Peyer's patch (tissue), 4 donors: ENCODE results near the gene HOXD9. TPM values are rescaled to one million over a fixed set of nuclear protein-coding genes. Genes with fewer than 3 reads are reported as not detected.

ENCODE experiments used
- DNase-seq, 3 donors: peaks; one replicate each; pipeline ENCODE4 v3.0.0-alpha.2; 2017 to 2019
- H3K27ac ChIP-seq, 4 donors: fragments of 200-600 bp; sonication (generic); one replicate each; pipeline ENCODE4 v1.5.1; 2016 to 2019
- H3K27me3 ChIP-seq, 2 donors: fragments of 200-600 bp; sonication (generic); one replicate each; pipeline ENCODE4 v1.5.1; 2019
- H3K36me3 ChIP-seq, 3 donors: fragments of 200-600 bp; sonication (generic); one replicate each; pipeline ENCODE4 v1.5.1; 2016 to 2019
- H3K4me1 ChIP-seq, 4 donors: fragments of 200-600 bp; sonication (generic); one replicate each; pipeline ENCODE4 v1.5.1; 2016 to 2019
- H3K4me3 ChIP-seq, 4 donors: fragments of 200-600 bp; sonication (generic); 1 replicate in 3 of 4; 2 replicates in 1 of 4; pipeline ENCODE4 v1.5.1; 2016 to 2019; ENCODE audit warnings: mild to moderate bottlenecking in 1 of 4
- H3K9me3 ChIP-seq, 4 donors: fragments of 200-600 bp; sonication (generic); one replicate each; pipeline ENCODE4 v1.5.1; 2016 to 2019; ENCODE audit warnings: mild to moderate bottlenecking in 1 of 4
- POLR2A ChIP-seq, 2 donors: fragments of 450-650 bp; IDR thresholded peaks; one replicate each; pipeline ENCODE4 v1.5.1; 2017; ENCODE audit warnings: antibody characterized with exemption in 2 of 2, mild to moderate bottlenecking in 2 of 2, moderate library complexity in 2 of 2
- total RNA-seq, 4 donors: library from RNA; depleted of rRNA; stranded (reverse); fragments of >200 nt; gene quantifications; one replicate each; pipeline ENCODE4 v1.1.0, GENCODE V29; 2016
- TF ChIP-seq, protein P1 (sequence below), 6 experiments: fragments of 450-650 bp in 4 of 6; fragments of 200-600 bp in 2 of 6; sonication (generic) in 1 of 6; IDR thresholded peaks; one replicate each; pipeline ENCODE4 v1.5.1; 2017 to 2019; ENCODE audit warnings: antibody characterized with exemption in 6 of 6, mild to moderate bottlenecking in 3 of 6, moderate library complexity in 1 of 6

The HOXD9 gene
- total RNA-seq, 4 donors from 2014 or later = 0.70 TPM; not detected in 3

DNA sequence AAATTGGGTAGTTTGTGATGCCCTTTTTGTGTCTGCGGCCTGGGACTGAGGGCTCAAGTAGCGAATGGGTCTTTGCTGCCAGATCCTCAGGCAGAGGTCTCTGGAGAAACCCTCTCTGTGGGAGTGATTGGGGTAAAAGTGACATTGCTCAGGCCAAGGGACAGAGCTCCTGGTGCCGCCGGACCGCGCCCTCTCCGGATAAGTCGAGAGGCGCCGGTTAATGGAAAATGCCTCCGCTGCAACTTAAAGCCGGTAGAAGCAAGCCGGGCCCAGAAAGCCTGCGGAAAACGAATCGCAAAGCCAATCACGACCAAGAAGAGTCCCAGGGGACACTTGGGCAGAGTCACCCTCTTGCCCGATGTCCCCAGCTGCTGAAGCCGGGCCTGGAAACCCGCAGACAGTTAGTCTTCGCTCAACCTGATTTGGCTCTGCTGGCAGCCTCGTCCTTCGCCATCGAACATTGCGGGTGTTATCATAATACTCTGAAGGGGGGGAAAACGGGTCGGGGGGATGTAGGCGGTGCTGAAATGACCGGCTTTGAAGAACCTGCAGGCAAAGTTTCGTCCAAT, 23.3 kb upstream of the HOXD9 start:
- no peaks in the 10 kb centered on the region for H3K9me3 ChIP-seq
- H3K4me1 ChIP-seq = peaks cover 0 to 23% (median 0%) of the 10 kb centered on the region in 4 donors
- peaks cover 0 to 93% of the 10 kb centered on the region in 2 donors for H3K27me3 ChIP-seq
- TF ChIP-seq POLR2A (IDR thresholded peaks at IDR 0.05) = no peak
- TF ChIP-seq, protein P1, sequence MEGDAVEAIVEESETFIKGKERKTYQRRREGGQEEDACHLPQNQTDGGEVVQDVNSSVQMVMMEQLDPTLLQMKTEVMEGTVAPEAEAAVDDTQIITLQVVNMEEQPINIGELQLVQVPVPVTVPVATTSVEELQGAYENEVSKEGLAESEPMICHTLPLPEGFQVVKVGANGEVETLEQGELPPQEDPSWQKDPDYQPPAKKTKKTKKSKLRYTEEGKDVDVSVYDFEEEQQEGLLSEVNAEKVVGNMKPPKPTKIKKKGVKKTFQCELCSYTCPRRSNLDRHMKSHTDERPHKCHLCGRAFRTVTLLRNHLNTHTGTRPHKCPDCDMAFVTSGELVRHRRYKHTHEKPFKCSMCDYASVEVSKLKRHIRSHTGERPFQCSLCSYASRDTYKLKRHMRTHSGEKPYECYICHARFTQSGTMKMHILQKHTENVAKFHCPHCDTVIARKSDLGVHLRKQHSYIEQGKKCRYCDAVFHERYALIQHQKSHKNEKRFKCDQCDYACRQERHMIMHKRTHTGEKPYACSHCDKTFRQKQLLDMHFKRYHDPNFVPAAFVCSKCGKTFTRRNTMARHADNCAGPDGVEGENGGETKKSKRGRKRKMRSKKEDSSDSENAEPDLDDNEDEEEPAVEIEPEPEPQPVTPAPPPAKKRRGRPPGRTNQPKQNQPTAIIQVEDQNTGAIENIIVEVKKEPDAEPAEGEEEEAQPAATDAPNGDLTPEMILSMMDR (IDR thresholded peaks at IDR 0.05) = no peak
- no peaks in the 10 kb centered on the region for H3K36me3 ChIP-seq
- no peak for DNase-seq
- H3K4me3 ChIP-seq = no peak overlapping the region
- no peak overlapping the region for H3K27ac ChIP-seq

DNA sequence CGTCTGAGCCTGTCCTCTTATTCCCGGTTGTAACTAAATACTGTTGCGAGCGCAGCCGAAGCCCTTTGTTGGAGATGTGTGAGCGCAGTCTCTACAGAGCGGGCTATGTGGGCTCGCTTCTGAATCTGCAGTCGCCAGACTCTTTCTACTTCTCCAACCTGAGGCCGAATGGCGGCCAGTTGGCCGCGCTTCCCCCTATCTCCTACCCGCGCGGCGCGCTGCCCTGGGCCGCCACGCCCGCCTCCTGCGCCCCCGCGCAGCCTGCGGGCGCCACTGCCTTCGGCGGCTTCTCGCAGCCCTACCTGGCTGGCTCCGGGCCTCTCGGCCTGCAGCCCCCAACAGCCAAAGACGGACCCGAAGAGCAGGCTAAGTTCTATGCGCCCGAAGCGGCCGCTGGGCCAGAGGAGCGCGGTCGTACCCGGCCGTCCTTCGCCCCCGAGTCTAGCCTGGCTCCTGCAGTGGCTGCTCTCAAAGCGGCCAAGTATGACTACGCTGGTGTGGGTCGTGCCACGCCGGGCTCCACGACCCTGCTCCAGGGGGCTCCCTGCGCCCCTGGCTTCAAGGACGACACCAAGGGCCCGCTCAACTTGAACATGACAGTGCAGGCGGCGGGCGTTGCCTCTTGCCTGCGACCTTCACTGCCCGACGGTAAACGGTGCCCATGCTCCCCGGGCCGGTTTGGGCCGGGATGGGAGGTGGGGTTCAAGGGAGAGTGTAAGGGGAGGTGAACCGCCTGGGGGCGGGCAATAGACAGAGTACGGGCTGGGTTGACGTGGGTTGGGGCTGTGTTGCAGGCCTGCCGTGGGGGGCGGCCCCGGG, 22.6 kb upstream of the HOXD9 start, which contains the start of gene HOXD12:
TSS of gene HOXD12 (plus strand) at position 68 of the 819 bp plus-strand sequence. CDS start at position 75, 7 bp downstream.
- Histone ChIP-seq H3K9me3 (no peaks in the 10 kb centered on the region), H3K27ac (no peak within 1 kb of the TSS), H3K4me3 (no peak within 1 kb of the TSS), H3K36me3 (no peaks in the 10 kb centered on the region), H3K4me1 (peaks cover 0 to 30% (median 0%) of the 10 kb centered on the region in 4 donors), H3K27me3 (peaks cover 0 to 93% of the 10 kb centered on the region in 2 donors)
- peak in 1 of 3 donors; percentile 44 for DNase-seq
- TF ChIP-seq, protein P1 (IDR thresholded peaks at IDR 0.05) = no peak
- no peak for TF ChIP-seq POLR2A (IDR thresholded peaks at IDR 0.05)

DNA sequence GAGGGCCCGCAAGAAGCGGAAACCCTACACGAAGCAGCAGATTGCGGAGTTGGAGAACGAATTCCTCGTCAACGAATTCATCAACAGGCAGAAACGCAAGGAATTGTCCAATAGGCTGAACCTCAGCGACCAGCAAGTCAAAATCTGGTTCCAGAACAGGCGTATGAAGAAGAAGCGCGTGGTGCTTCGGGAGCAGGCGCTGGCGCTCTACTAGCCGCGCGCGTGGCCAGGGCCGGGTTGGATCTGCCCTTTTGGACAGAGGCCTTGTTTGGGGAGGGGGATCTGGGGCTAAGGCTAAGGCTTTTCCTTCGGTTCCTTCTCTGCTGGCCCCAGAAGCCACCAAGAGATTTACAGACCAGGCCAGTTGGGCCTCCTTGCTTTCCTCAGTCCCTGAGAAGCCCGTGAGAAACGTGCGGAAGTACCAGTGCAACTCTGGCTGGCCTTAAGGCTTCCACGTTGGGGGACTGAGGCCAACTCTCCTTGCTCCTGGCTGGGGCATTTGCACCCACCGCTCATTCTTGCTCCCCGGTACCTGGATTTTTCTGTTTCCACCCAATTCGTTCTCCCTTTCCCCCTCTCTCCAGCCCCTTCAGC, 21.9 kb upstream of the HOXD9 start:
- Histone ChIP-seq H3K4me3 (no peak overlapping the region), H3K27ac (no peak overlapping the region), H3K36me3 (no peaks in the 10 kb centered on the region), H3K4me1 (peaks cover 0 to 31% (median 0%) of the 10 kb centered on the region in 4 donors), H3K27me3 (peaks cover 0 to 93% of the 10 kb centered on the region in 2 donors), H3K9me3 (no peaks in the 10 kb centered on the region)
- no peak for TF ChIP-seq POLR2A (IDR thresholded peaks at IDR 0.05)
- TF ChIP-seq, protein P1 (IDR thresholded peaks at IDR 0.05) = no peak
- DNase-seq = no peak

DNA sequence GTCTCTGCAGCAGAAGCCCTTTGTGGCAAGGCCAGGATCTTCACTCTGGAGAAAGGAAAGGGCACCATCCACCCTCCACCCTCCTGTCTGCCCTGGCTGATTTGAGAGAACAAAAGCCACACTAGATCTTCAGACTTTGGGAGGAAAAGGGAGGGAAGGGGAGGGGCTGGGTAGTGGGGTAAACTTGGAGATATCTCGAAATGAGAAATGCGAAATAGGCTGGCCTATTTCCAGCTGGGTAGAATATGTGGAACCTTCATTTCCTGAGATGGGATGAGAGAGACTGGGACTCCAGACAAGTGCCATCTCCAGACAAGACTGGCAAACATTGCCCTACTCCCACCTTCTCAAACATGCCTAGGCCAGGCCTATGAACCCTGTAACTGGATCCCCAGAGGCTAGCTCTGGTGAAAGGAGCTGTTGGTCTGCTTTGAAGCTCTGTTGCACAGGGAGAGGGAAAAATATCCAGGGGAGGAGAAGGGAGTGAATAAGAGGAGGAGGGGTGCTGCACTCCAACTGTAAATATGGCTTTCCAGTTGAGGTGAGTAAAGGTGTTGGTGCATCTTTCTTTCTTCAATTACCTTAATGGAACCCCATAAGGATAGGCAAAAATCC, 21.2 kb upstream of the HOXD9 start:
- Histone ChIP-seq H3K9me3 (no peaks in the 10 kb centered on the region), H3K27me3 (peaks cover 0 to 92% of the 10 kb centered on the region in 2 donors), H3K4me1 (peaks cover 0 to 30% (median 0%) of the 10 kb centered on the region in 4 donors), H3K4me3 (no peak overlapping the region), H3K36me3 (no peaks in the 10 kb centered on the region), H3K27ac (no peak overlapping the region)
- TF ChIP-seq, protein P1 (IDR thresholded peaks at IDR 0.05) = no peak
- TF ChIP-seq POLR2A (IDR thresholded peaks at IDR 0.05) = no peak
- no peak for DNase-seq

DNA sequence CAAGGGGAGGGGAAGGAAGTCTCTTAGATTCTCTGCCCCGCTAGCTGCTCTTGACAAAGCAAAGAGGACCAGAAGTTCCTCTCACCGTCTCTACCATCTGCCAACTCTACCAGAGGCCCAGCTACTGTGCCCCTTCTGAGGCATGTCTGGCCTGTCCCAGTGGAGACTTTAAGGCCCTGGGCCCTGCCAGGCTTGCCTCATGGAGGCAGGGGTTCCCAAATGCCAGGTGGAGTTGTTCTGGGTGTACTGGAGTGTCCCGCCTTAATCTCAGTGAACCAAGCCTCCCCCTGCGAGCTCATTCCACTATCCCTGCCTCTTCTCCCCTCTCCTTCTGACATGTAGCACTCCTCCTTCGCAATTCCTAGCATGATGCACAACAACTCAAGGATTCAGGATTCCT, 20.7 kb upstream of the HOXD9 start:
- Histone ChIP-seq H3K4me1 (peaks cover 0 to 29% (median 0%) of the 10 kb centered on the region in 4 donors), H3K9me3 (peaks cover 0 to 4% (median 0%) of the 10 kb centered on the region in 4 donors), H3K27ac (no peak overlapping the region), H3K4me3 (no peak overlapping the region), H3K27me3 (peaks cover 0 to 92% of the 10 kb centered on the region in 2 donors), H3K36me3 (no peaks in the 10 kb centered on the region)
- DNase-seq = no peak
- TF ChIP-seq, protein P1 (IDR thresholded peaks at IDR 0.05) = no peak
